ENCODE measurements around the gene KCNIP4. TPM values are rescaled to one million over a fixed set of nuclear protein-coding genes. Genes with fewer than 3 reads are reported as not detected.
"Not testable (repeated sequence)": the region's sequence is repeated elsewhere in the genome, so short reads cannot be mapped to it uniquely, and the experiment has no call there.

KCNIP4 gene
- not detected in 2 replicates for total RNA-seq (2013; cell fraction: nucleolus; rRNA removed)
- total RNA-seq (2014; rRNA removed) (not detected in 2 replicates), total RNA-seq (2014; rRNA removed; fragmentation: Illumina TruSeq; extraction: Trizol) (not detected in 2 replicates), total RNA-seq (2021) (not detected in 2 replicates), polyA plus RNA-seq (2011; rRNA removed) (0.20 TPM in 1 of 2 replicates, not detected in the other), polyA plus RNA-seq (2014; fragmentation: Illumina TruSeq; extraction: Trizol) (not detected in 2 replicates), polyA plus RNA-seq (2014; fragmentation: Nextera tagmentation; extraction: Ambion mirVana) (under 1 TPM in 1 of 2 experiments, not detected in 1; 0.03 TPM), polyA plus RNA-seq (2014; rRNA removed) (not detected in 2 replicates), polyA plus RNA-seq (2016; fragmentation: Nextera tagmentation; extraction: Ambion mirVana) (under 1 TPM; 0.13 to 0.23 TPM), polyA minus RNA-seq (2011; rRNA and poly(A)+ RNA removed) (not detected in 2 replicates), Bru-seq, nascent RNA (percentile 0 among the genes with signal in this experiment), BruChase-seq, experiment 1, labeled RNA remaining after a 6-hour chase (percentile 2 among the genes with signal in this experiment), BruChase-seq, experiment 2, labeled RNA remaining after a 2-hour chase (percentile 0 among the genes with signal in this experiment)
- 0.14 TPM for polyA plus RNA-seq (2011; ENCODE audit: low read depth)
- polyA plus RNA-seq (2011; cell fraction: cytosol; rRNA removed) = not detected in 2 replicates
- polyA plus RNA-seq (2011; cell fraction: nucleus; rRNA removed) = 0.06 TPM in 1 of 2 replicates, not detected in the other
- 0.17 and 0.20 TPM in 2 replicates for polyA plus RNA-seq (2012)
- polyA minus RNA-seq (2011; cell fraction: cytosol; rRNA and poly(A)+ RNA removed) = not detected in 2 replicates
- polyA minus RNA-seq (2011; cell fraction: nucleus; rRNA and poly(A)+ RNA removed) = not detected in 2 replicates
- long read RNA-seq, experiment 1 = 0 reads
- long read RNA-seq, experiment 2, partial matches to known transcripts = 0 of 6 reads
- long read RNA-seq, experiment 2, other reads (novel, unspliced or antisense) = 6 of 6 reads

GRCh38 chr4:21948347-21949072 is at the start of gene KCNIP4:
TSS of gene KCNIP4 (minus strand) at chr4:21948772.
- in situ Hi-C loops (cut with MboI) = no loop called here
- WGBS (ENCODE audit: insufficient coverage, insufficient replicate concordance, low lambda C conversion rate, missing lambda C conversion rate) = 62% methylated on average over 9 of the region's 81 CpGs
- ATAC-seq = no peak

GRCh38 chr4:21996618-21997017 is 48.0 kb upstream of the KCNIP4 start:
- H2AFZ ChIP-seq (ENCODE audit: control insufficient read depth, low read depth, low read length); H3K4me2 ChIP-seq (ENCODE audit: control insufficient read depth, insufficient read depth); H3K9me3 ChIP-seq (replicated peaks; ENCODE audit: control insufficient read depth, insufficient read depth, low read length); BruUV-seq (replicated peaks); intact Hi-C loops (cut with micrococcal nuclease; ENCODE audit: unreplicated experiment); H3K27me3 ChIP-seq (replicated peaks in 1 of 2; ENCODE audit: control insufficient read depth in 2 of 2, insufficient read depth in 2 of 2, low read length in 1 of 2); H3K4me1 ChIP-seq (ENCODE audit: control insufficient read depth, insufficient read depth, low read length); H3K36me3 ChIP-seq (ENCODE audit: control insufficient read depth in 2 of 2, insufficient read depth in 2 of 2, low read length in 1 of 2); H3K79me2 ChIP-seq (ENCODE audit: control insufficient read depth, insufficient read depth, low read length); ATAC-seq; H3K4me3 ChIP-seq; H3K9ac ChIP-seq (ENCODE audit: control insufficient read depth, insufficient read depth, low read length); RAD21 ChIA-PET (ENCODE audit: unreplicated experiment); CTCF ChIA-PET; FAIRE-seq; H4K20me1 ChIP-seq (ENCODE audit: control insufficient read depth, insufficient read depth); in situ Hi-C loops (cut with MboI); POLR2A ChIA-PET; DNase-seq (ENCODE audit: low read depth, low spot score); H3K27ac ChIP-seq (ENCODE audit: control insufficient read depth, insufficient read depth); SMC1A ChIA-PET (ENCODE audit: uncharacterized antibody, unreplicated experiment): not testable (repeated sequence)
- WGBS (ENCODE audit: insufficient coverage, insufficient replicate concordance, low lambda C conversion rate, missing lambda C conversion rate) = 66% methylated on average over 9 of the region's 9 CpGs

More at GRCh38 chr4:21948347-21949072, at the start of gene KCNIP4:
- H3K27me3 ChIP-seq (replicated peaks in 1 of 2; ENCODE audit: control insufficient read depth in 2 of 2, insufficient read depth in 2 of 2, low read length in 1 of 2) = no peaks in the 10 kb centered on the region
- TF ChIP-seq CBX3 (IDR thresholded peaks at IDR 0.05; ENCODE audit: borderline replicate concordance, low read depth) (no peak), E2F8 (IDR thresholded peaks at IDR 0.05; ENCODE audit: low read depth, partially characterized antibody) (no peak), POLR2AphosphoS2 (IDR thresholded peaks at IDR 0.05; ENCODE audit: low read depth, low read length) (no peak), RBBP5 (conservative IDR thresholded peaks at IDR 0.05) (no peak), DPF2 (IDR thresholded peaks at IDR 0.05) (no peak)
- H2AFZ ChIP-seq (ENCODE audit: control insufficient read depth, low read depth, low read length) = no peak within 1 kb of the TSS
- no peak within 1 kb of the TSS for H3K27ac ChIP-seq (ENCODE audit: control insufficient read depth, insufficient read depth)
- FAIRE-seq (no peak), DNase-seq (ENCODE audit: low read depth, low spot score) (no peak)
- no peaks in the 10 kb centered on the region for H3K4me1 ChIP-seq (ENCODE audit: control insufficient read depth, insufficient read depth, low read length)
- ChIA-PET CTCF (no interaction called here), SMC1A (ENCODE audit: uncharacterized antibody, unreplicated experiment) (no interaction called here), POLR2A (no interaction called here), RAD21 (ENCODE audit: unreplicated experiment) (no interaction called here)
- H3K4me3 ChIP-seq = no peak within 1 kb of the TSS
- H3K9ac ChIP-seq (ENCODE audit: control insufficient read depth, insufficient read depth, low read length) = no peak within 1 kb of the TSS
- H3K4me2 ChIP-seq (ENCODE audit: control insufficient read depth, insufficient read depth) = no peak within 1 kb of the TSS
- H4K20me1 ChIP-seq (ENCODE audit: control insufficient read depth, insufficient read depth) = no peaks in the 10 kb centered on the region
- no peaks in the 10 kb centered on the region for H3K79me2 ChIP-seq (ENCODE audit: control insufficient read depth, insufficient read depth, low read length)
- BruUV-seq (replicated peaks) = no TSS peak
- no peaks in the 10 kb centered on the region for H3K36me3 ChIP-seq (ENCODE audit: control insufficient read depth in 2 of 2, insufficient read depth in 2 of 2, low read length in 1 of 2)
- intact Hi-C loops (cut with micrococcal nuclease; ENCODE audit: unreplicated experiment) = no loop called here
- no peaks in the 10 kb centered on the region; the same call in 2 of the 3 replicates for H3K9me3 ChIP-seq (replicated peaks; ENCODE audit: control insufficient read depth, insufficient read depth, low read length)

All from GM12878 (cell line).